ENCODE data around the gene TNIP2.

Gene TNIP2

GRCh38 chr4:2715426-2715825, 40.7 kb downstream of the TNIP2 start:
- Histone ChIP-seq H3K4me1 (ENCODE audit: control insufficient read depth, low read depth, low read length) (no peaks in the 10 kb centered on the region), H3K4me3 (ENCODE audit: low read length) (no peak overlapping the region), H3K9ac (ENCODE audit: low read length) (no peak overlapping the region), H3K27me3 (ENCODE audit: control insufficient read depth, insufficient read depth, low read length) (no peaks in the 10 kb centered on the region), H3K36me3 (ENCODE audit: control insufficient read depth, low read depth, low read length) (peaks cover 27% of the 10 kb centered on the region), H3K27ac (ENCODE audit: low read length) (no peak overlapping the region), H3K9me3 (ENCODE audit: control insufficient read depth, low read depth, low read length) (no peaks in the 10 kb centered on the region)

DNA sequence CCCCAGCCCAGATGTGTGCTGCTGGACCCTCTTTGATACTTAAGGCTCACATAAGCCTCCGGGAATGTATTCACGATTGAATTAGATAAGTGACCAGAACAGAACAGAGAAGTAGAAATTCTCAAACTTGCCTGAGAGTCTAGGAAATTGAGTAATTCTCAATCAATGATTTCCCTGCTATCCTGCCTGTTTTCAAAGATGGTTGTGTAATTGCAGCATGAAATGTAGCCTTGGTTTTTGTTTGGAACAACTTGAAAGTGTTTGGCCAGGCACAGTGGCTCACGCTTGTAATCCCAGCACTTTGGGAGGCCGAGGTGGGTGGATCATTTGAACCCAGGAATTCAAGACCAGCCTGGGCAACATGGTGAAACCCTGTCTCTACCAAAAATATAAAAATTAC, 41.2 kb downstream of the TNIP2 start:
- H3K27me3 ChIP-seq (ENCODE audit: control insufficient read depth, insufficient read depth, low read length): no peaks in the 10 kb centered on the region
- H3K27ac ChIP-seq (ENCODE audit: low read length): no peak overlapping the region
- no peak overlapping the region for H3K9ac ChIP-seq (ENCODE audit: low read length)
- no peaks in the 10 kb centered on the region for H3K4me1 ChIP-seq (ENCODE audit: control insufficient read depth, low read depth, low read length)
- H3K4me3 ChIP-seq (ENCODE audit: low read length): no peak overlapping the region
- H3K9me3 ChIP-seq (ENCODE audit: control insufficient read depth, low read depth, low read length): no peaks in the 10 kb centered on the region
- peaks cover 23% of the 10 kb centered on the region for H3K36me3 ChIP-seq (ENCODE audit: control insufficient read depth, low read depth, low read length)

GRCh38 chr4:2714061-2714770, 41.9 kb downstream of the TNIP2 start:
- Histone ChIP-seq H3K27ac (ENCODE audit: low read length) (no peak overlapping the region), H3K9me3 (ENCODE audit: control insufficient read depth, low read depth, low read length) (no peaks in the 10 kb centered on the region), H3K4me3 (ENCODE audit: low read length) (no peak overlapping the region), H3K27me3 (ENCODE audit: control insufficient read depth, insufficient read depth, low read length) (no peaks in the 10 kb centered on the region), H3K9ac (ENCODE audit: low read length) (no peak overlapping the region), H3K4me1 (ENCODE audit: control insufficient read depth, low read depth, low read length) (no peaks in the 10 kb centered on the region), H3K36me3 (ENCODE audit: control insufficient read depth, low read depth, low read length) (peaks cover 20% of the 10 kb centered on the region)

DNA sequence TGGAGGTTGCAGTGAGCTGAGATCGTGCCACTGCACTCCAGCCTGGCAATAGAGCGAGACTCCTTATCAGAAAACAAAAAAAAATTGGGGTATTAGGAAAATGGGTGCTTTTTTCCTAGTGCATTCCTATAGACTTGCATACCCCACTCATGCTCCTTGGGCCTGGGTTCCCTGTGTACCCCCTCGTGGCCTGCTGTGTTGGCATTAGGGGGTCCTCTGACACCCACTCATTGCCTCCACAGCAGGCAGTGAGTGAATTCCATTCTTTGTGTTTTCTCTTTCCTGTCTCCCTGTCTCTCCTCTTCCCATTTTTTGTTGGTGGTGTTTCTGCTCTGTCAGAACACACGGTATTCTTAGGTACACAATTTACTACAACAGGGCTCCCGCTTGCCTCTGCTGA, 42.8 kb downstream of the TNIP2 start:
- Histone ChIP-seq H3K9ac (ENCODE audit: low read length) (no peak overlapping the region), H3K27ac (ENCODE audit: low read length) (no peak overlapping the region), H3K4me1 (ENCODE audit: control insufficient read depth, low read depth, low read length) (no peaks in the 10 kb centered on the region), H3K4me3 (ENCODE audit: low read length) (no peak overlapping the region), H3K27me3 (ENCODE audit: control insufficient read depth, insufficient read depth, low read length) (no peaks in the 10 kb centered on the region), H3K9me3 (ENCODE audit: control insufficient read depth, low read depth, low read length) (no peaks in the 10 kb centered on the region), H3K36me3 (ENCODE audit: control insufficient read depth, low read depth, low read length) (peaks cover 14% of the 10 kb centered on the region)

- Histone ChIP-seq H3K27me3 (ENCODE audit: control insufficient read depth, insufficient read depth, low read length) (no peaks in the 10 kb centered on the region), H3K36me3 (ENCODE audit: control insufficient read depth, low read depth, low read length) (peaks cover 14% of the 10 kb centered on the region)
These were observed 43.8 kb downstream of the TNIP2 start for GRCh38 chr4:2712261-2712842.

DNA sequence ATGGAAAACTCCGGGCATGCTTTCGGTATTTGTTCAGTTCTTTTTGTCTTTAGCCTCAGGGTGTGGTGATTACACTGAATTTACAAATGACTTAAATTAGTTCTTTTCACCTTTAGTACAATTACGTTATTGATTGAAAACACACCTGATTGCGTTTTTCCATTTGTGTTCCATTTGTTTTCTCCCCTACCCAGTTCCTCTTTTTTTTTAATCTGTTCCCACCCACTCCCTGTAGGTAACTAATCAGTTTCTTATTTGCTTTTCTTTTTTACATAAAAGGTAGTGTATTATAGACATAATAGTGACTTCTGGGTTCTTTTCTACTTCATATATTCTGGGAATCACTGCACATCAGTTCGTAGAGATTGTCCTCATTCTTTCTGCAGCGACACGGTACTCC, 53.4 kb downstream of the TNIP2 start:
- H3K9ac ChIP-seq (ENCODE audit: low read length): no peak overlapping the region
- H3K4me3 ChIP-seq (ENCODE audit: low read length): no peak overlapping the region

More at GRCh38 chr4:2712261-2712842, 43.8 kb downstream of the TNIP2 start:
- no peak overlapping the region for H3K27ac ChIP-seq (ENCODE audit: low read length)
- no peak overlapping the region for H3K9ac ChIP-seq (ENCODE audit: low read length)
- H3K9me3 ChIP-seq (ENCODE audit: control insufficient read depth, low read depth, low read length): no peaks in the 10 kb centered on the region
- no peak overlapping the region for H3K4me3 ChIP-seq (ENCODE audit: low read length)
- H3K4me1 ChIP-seq (ENCODE audit: control insufficient read depth, low read depth, low read length): no peaks in the 10 kb centered on the region

DNA sequence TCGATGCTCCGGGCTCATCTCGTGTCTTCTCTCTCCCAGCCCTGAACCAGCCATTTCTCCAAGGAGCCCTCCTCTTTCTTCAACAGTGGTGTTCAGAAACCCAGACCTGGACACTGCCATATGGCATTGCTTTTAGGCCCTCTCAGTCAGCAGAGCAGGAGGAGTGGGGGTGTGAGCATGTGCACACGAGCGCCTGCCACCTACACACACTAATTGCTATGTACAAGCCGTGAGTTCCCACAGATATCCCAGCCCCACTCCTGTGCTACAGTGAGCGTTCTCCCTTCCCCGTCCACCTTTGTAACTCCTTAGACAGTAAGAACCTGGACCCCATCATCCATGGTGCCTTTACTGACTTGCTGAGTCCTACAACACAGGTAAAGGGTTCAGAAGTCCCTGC, 53.8 kb downstream of the TNIP2 start:
- no peaks in the 10 kb centered on the region for H3K9me3 ChIP-seq (ENCODE audit: control insufficient read depth, low read depth, low read length)
- no peaks in the 10 kb centered on the region for H3K27me3 ChIP-seq (ENCODE audit: control insufficient read depth, insufficient read depth, low read length)
- H3K27ac ChIP-seq (ENCODE audit: low read length): no peak overlapping the region
- no peak overlapping the region for H3K9ac ChIP-seq (ENCODE audit: low read length)
- no peaks in the 10 kb centered on the region for H3K4me1 ChIP-seq (ENCODE audit: control insufficient read depth, low read depth, low read length)
- H3K36me3 ChIP-seq (ENCODE audit: control insufficient read depth, low read depth, low read length): peaks cover 64% of the 10 kb centered on the region
- H3K4me3 ChIP-seq (ENCODE audit: low read length): no peak overlapping the region

More for the DNA sequence above, 53.4 kb downstream of the TNIP2 start:
- Histone ChIP-seq H3K27me3 (ENCODE audit: control insufficient read depth, insufficient read depth, low read length) (no peaks in the 10 kb centered on the region), H3K4me1 (ENCODE audit: control insufficient read depth, low read depth, low read length) (no peaks in the 10 kb centered on the region), H3K27ac (ENCODE audit: low read length) (no peak overlapping the region), H3K9me3 (ENCODE audit: control insufficient read depth, low read depth, low read length) (no peaks in the 10 kb centered on the region), H3K36me3 (ENCODE audit: control insufficient read depth, low read depth, low read length) (peaks cover 60% of the 10 kb centered on the region)

DNA sequence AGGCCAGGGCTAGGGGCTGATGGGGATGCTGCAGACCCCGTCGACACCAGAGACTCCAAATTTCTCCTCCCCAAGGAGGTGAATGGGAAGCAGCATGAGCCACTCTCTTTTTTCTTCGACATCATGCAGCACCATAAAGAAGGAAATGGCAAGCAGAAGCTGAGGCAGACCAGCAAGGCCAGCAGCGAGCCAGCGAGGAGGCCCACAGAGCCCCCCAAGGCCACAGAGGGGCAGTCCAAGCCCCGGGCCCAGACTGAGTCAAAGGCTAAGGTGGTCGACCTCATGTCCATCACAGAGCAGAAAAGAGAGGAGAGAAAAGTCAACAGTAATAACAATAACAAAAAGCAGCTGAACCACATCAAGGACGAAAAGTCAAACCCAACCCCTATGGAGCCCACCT, 56.1 kb downstream of the TNIP2 start:
- Histone ChIP-seq H3K27me3 (ENCODE audit: control insufficient read depth, insufficient read depth, low read length) (no peaks in the 10 kb centered on the region), H3K9me3 (ENCODE audit: control insufficient read depth, low read depth, low read length) (no peaks in the 10 kb centered on the region)

GRCh38 chr4:2699534-2699933, 56.6 kb downstream of the TNIP2 start:
- Histone ChIP-seq H3K4me3 (ENCODE audit: low read length) (no peak overlapping the region), H3K36me3 (ENCODE audit: control insufficient read depth, low read depth, low read length) (peaks cover 88% of the 10 kb centered on the region), H3K4me1 (ENCODE audit: control insufficient read depth, low read depth, low read length) (no peaks in the 10 kb centered on the region), H3K9ac (ENCODE audit: low read length) (no peak overlapping the region), H3K9me3 (ENCODE audit: control insufficient read depth, low read depth, low read length) (no peaks in the 10 kb centered on the region), H3K27ac (ENCODE audit: low read length) (no peak overlapping the region), H3K27me3 (ENCODE audit: control insufficient read depth, insufficient read depth, low read length) (no peaks in the 10 kb centered on the region)

More for the DNA sequence above, 56.1 kb downstream of the TNIP2 start:
- H3K36me3 ChIP-seq (ENCODE audit: control insufficient read depth, low read depth, low read length): peaks cover 85% of the 10 kb centered on the region
- H3K4me1 ChIP-seq (ENCODE audit: control insufficient read depth, low read depth, low read length): no peaks in the 10 kb centered on the region
- H3K27ac ChIP-seq (ENCODE audit: low read length): no peak overlapping the region
- no peak overlapping the region for H3K9ac ChIP-seq (ENCODE audit: low read length)
- H3K4me3 ChIP-seq (ENCODE audit: low read length): no peak overlapping the region

- Histone ChIP-seq H3K27ac (ENCODE audit: low read length) (no peak overlapping the region), H3K4me1 (ENCODE audit: control insufficient read depth, low read depth, low read length) (no peaks in the 10 kb centered on the region), H3K9me3 (ENCODE audit: control insufficient read depth, low read depth, low read length) (no peaks in the 10 kb centered on the region), H3K9ac (ENCODE audit: low read length) (no peak overlapping the region), H3K36me3 (ENCODE audit: control insufficient read depth, low read depth, low read length) (peaks cover 91% of the 10 kb centered on the region), H3K27me3 (ENCODE audit: control insufficient read depth, insufficient read depth, low read length) (no peaks in the 10 kb centered on the region), H3K4me3 (ENCODE audit: low read length) (no peak overlapping the region)
These were observed 57.1 kb downstream of the TNIP2 start for GRCh38 chr4:2698951-2699505.

DNA sequence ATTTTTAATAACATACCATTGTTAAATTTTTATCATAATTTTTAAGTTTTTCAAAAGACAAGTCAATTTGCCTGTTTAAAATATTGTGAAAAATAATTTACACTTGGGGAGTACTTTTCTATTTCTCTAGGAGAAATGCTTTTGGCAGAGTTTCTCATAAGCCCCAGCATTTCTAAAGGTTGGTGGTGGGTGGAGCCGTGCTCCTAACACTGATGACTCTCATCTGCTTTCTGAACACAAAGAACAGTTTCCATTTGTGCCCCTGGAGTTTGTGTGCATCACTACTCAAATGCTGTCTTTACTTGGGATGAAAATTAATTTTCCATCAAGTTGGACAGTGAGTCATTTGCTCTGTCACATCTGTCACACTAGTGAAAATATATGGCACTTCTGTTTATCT, 57.6 kb downstream of the TNIP2 start:
- Histone ChIP-seq H3K9me3 (ENCODE audit: control insufficient read depth, low read depth, low read length) (no peaks in the 10 kb centered on the region), H3K36me3 (ENCODE audit: control insufficient read depth, low read depth, low read length) (peaks cover 91% of the 10 kb centered on the region), H3K27me3 (ENCODE audit: control insufficient read depth, insufficient read depth, low read length) (no peaks in the 10 kb centered on the region), H3K27ac (ENCODE audit: low read length) (no peak overlapping the region), H3K4me3 (ENCODE audit: low read length) (no peak overlapping the region), H3K9ac (ENCODE audit: low read length) (no peak overlapping the region), H3K4me1 (ENCODE audit: control insufficient read depth, low read depth, low read length) (no peaks in the 10 kb centered on the region)

DNA sequence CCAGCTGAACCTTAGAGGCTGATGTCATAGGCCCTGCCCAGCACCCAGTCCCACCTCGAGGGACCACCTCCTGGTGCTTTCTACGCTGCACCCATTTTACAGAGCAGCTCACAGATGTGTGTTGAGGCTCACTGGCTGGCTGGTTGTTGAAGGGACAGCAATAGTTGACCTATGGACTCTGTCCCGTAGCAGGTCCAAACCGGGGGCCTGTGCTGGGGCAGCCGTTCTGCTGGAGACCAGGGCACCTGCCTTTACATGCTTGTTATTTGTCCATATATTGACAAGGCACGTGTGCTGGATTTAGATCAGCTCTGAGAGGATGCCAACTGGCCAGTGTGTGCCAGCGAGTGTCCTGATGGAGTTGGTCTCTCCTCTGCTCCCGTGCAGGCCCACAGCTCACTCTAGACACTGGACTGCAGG, 58.1 kb downstream of the TNIP2 start:
- Histone ChIP-seq H3K4me3 (ENCODE audit: low read length) (no peak overlapping the region), H3K36me3 (ENCODE audit: control insufficient read depth, low read depth, low read length) (peaks cover 89% of the 10 kb centered on the region), H3K27ac (ENCODE audit: low read length) (no peak overlapping the region), H3K9ac (ENCODE audit: low read length) (no peak overlapping the region), H3K4me1 (ENCODE audit: control insufficient read depth, low read depth, low read length) (no peaks in the 10 kb centered on the region), H3K9me3 (ENCODE audit: control insufficient read depth, low read depth, low read length) (no peaks in the 10 kb centered on the region), H3K27me3 (ENCODE audit: control insufficient read depth, insufficient read depth, low read length) (no peaks in the 10 kb centered on the region)
